Muscle of leg (tissue), 11 donors: ENCODE data around the gene CLDN14. TPM values are rescaled to one million over a fixed set of nuclear protein-coding genes. Genes with fewer than 3 reads are reported as not detected.
"Not testable (repeated sequence)": the region's sequence is repeated elsewhere in the genome, so short reads cannot be mapped to it uniquely, and the experiment has no call there.

Experiments used
- DNase-seq: peaks from one replicate; pipeline ENCODE4 v3.0.0; 2013
- H3K27ac ChIP-seq: one replicate; pipeline ENCODE4 v1.5.1; 2013; ENCODE audit warnings: mild to moderate bottlenecking, low read length, control low read depth
- H3K27me3 ChIP-seq: one replicate; pipeline ENCODE4 v1.6.1; 2013; ENCODE audit warnings: low read length; ENCODE audit not compliant: control insufficient read depth, insufficient read depth
- H3K36me3 ChIP-seq: one replicate; pipeline ENCODE4 v1.6.1; 2013; ENCODE audit warnings: low read length; ENCODE audit not compliant: control insufficient read depth, insufficient read depth
- H3K4me1 ChIP-seq: one replicate; pipeline ENCODE4 v1.6.1; 2013; ENCODE audit warnings: low read length; ENCODE audit not compliant: control insufficient read depth, insufficient read depth
- H3K4me3 ChIP-seq: one replicate; pipeline ENCODE4 v1.5.1; 2013; ENCODE audit warnings: low read length, control low read depth
- H3K9me3 ChIP-seq: replicated peaks from 2 replicates; pipeline ENCODE4 v1.6.1; 2013; ENCODE audit warnings: low read depth, low read length; ENCODE audit not compliant: control insufficient read depth
- WGBS: methylation state at CpG from one replicate; pipeline ENCODE4 v1.1.5; 2013; ENCODE audit warnings: missing lambda C conversion rate; ENCODE audit not compliant: insufficient coverage; 5-methylcytosine and 5-hydroxymethylcytosine counted together
- polyA plus RNA-seq, 8 donors: library from polyadenylated mRNA; unstranded; fragments of 120-200 nt; gene quantifications; one replicate each; pipeline versions ENCODE4 v1.2.1 to v1.2.3, GENCODE V29; 2013; ENCODE audit warnings: inconsistent platforms in 1 of 8, low replicate concordance in 1 of 8; ENCODE audit not compliant: insufficient read length in 8 of 8, insufficient read depth in 1 of 8
- total RNA-seq: library from RNA; stranded (reverse); fragments of 120-200 nt; gene quantifications from one replicate; pipeline ENCODE4 v1.2.4, GENCODE V29; 2013

CLDN14 gene
- total and polyA plus RNA-seq, 9 donors: 0.18 to 8.1 (median 4.1) TPM

DNA sequence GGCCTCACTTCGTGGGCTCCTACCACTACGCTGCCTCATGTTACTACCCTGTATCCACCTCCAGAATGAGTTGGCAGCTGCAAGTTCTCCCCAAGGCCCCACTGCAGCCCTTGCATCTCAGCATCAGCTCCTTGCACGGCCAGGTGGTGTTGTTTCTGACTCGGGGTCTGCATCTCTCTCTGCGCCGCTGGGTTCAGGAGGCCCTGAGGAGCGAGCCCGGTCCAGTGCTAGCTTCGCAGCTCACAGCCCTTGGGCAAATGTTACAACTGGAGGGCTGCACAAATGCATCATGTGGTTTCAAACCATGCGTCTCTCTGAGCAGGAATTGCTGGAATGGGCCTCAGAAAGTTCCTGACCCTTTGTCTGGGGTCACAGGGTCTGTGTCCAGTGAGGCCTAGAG is 3.2 kb upstream of the CLDN14 start:
- Histone ChIP-seq H3K4me3 (no peak overlapping the region), H3K27me3 (no peaks in the 10 kb centered on the region), H3K36me3 (no peaks in the 10 kb centered on the region), H3K4me1 (peaks cover 19% of the 10 kb centered on the region), H3K27ac (no peak overlapping the region), H3K9me3 (no peaks in the 10 kb centered on the region)
- DNase-seq: no peak
- 88% methylated on average over 10 of the region's 10 CpGs for WGBS

DNA sequence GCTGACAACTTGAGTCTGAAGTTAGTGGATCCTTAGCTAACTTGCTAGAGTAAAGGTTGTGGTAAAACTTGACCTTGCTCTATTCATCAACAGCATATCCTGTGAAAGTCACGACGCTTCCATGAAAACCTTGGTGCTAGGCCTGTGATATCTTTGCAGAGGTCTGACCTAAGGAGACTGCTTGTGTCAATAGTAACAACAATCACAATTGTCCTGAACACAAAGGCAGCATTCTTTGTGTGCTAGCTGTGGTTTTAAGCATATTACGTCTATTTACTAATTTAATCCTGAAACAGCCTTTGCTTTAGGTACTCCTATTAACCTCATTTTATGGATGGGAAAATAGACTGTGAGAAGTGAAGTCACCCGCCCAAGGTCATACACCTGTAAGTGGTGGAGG is 2.8 kb upstream of the CLDN14 start:
- H3K4me3 ChIP-seq: no peak overlapping the region
- no peak overlapping the region for H3K27ac ChIP-seq
- H3K36me3 ChIP-seq: no peaks in the 10 kb centered on the region
- WGBS: no CpG with 5 or more reads among the region's 4 CpGs
- no peak for DNase-seq
- no peaks in the 10 kb centered on the region for H3K27me3 ChIP-seq
- no peaks in the 10 kb centered on the region for H3K9me3 ChIP-seq
- H3K4me1 ChIP-seq: peaks cover 19% of the 10 kb centered on the region

DNA sequence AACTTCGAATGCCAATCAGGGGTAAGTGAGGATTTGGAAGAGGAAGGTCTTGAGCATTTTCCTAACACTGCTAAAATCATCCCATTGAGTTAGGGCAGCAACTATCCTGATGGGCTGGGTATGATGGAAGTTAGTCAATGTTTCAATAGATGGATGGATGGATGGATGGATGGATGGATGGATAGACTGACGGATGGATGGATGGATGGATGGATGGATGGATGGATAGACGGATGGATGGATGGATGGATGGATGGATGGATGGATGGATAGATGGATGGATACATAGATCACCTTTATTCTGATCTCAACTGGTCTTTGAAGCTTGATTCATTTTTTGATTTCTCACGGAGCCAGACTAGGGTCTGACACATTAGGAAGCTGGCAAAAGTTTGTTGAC is 2.3 kb upstream of the CLDN14 start:
- H3K27me3 ChIP-seq: no peaks in the 10 kb centered on the region
- H3K36me3 ChIP-seq: no peaks in the 10 kb centered on the region
- H3K9me3 ChIP-seq: no peaks in the 10 kb centered on the region
- no peak for DNase-seq
- H3K4me1 ChIP-seq: peaks cover 19% of the 10 kb centered on the region
- H3K27ac ChIP-seq: no peak overlapping the region
- H3K4me3 ChIP-seq: no peak overlapping the region
- WGBS: 83% methylated on average over 2 of the region's 4 CpGs

DNA sequence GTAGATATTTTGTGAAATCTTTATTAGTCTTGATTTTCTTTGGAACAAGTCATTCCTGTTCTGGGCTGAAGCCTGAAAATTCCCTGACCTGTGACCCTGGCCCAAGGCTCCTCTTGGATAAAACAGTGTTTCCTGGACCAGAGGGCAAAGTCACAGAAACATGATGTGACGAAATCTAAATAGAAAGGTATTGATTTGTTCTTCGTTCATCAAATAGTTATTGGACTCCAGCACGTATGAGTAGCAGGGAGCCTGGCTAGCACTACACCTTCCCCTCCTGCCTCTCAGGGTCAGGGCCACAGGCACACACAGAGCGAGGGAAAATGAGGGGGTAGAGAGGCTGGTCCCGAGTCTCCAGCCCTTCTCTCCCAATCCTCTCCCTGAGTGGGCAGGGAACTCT is 1.7 kb upstream of the CLDN14 start:
- H3K4me1 ChIP-seq: peaks cover 19% of the 10 kb centered on the region
- H3K4me3 ChIP-seq: no peak overlapping the region
- no peak for DNase-seq
- no peaks in the 10 kb centered on the region for H3K27me3 ChIP-seq
- no peak overlapping the region for H3K27ac ChIP-seq
- no peaks in the 10 kb centered on the region for H3K9me3 ChIP-seq
- WGBS: no CpG with 5 or more reads among the region's 5 CpGs
- no peaks in the 10 kb centered on the region for H3K36me3 ChIP-seq

DNA sequence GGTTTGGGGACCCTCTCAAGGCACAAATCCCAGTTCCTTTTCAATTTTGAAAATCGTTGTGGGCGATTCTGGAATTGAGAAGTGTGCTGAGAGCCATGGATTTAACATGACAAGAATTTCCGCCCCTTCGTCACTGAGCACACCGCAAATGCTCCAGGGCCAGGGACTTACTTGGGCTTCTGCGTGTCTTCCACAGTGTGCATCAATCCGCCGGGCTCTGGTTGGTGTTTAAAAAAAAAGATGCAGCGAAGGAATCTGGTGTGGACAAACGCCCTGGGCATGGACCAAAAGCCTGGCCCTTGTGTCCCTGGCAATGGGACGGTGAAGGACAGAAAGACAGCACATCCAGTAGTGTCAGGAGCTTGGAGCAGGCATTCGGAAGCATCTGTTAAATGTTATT is 696 bp upstream of the CLDN14 start:
- DNase-seq: no peak
- H3K9me3 ChIP-seq: no peaks in the 10 kb centered on the region
- 93% methylated on average over 9 of the region's 12 CpGs for WGBS
- no peaks in the 10 kb centered on the region for H3K27me3 ChIP-seq
- no peak overlapping the region for H3K4me3 ChIP-seq
- H3K36me3 ChIP-seq: no peaks in the 10 kb centered on the region
- peaks cover 19% of the 10 kb centered on the region for H3K4me1 ChIP-seq
- H3K27ac ChIP-seq: no peak overlapping the region

DNA sequence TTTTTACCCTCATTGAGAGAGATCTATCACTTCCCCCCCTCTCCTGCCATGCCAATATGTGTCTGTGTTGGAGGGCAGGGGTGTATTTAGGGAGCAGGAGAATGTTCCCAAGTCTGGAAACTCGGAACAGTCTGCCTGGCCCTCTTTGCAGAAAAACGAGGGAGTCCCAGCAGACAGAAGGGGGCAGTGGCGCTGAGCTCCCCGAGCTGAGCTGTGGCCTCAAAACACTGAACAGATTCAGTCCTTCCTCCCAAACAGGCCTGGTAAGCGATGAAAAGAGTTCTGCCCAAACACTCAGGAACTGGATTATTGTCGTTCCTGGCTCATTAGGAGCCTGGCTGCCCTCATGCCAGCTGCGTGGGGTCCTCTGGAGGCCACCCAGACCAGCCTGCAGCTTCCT is 981 bp downstream of the CLDN14 start:
- no peak for DNase-seq
- Histone ChIP-seq H3K9me3 (no peaks in the 10 kb centered on the region), H3K4me3 (no peak overlapping the region), H3K36me3 (no peaks in the 10 kb centered on the region), H3K4me1 (peaks cover 19% of the 10 kb centered on the region), H3K27me3 (no peaks in the 10 kb centered on the region), H3K27ac (no peak overlapping the region)
- 33% methylated on average over 7 of the region's 7 CpGs for WGBS

DNA sequence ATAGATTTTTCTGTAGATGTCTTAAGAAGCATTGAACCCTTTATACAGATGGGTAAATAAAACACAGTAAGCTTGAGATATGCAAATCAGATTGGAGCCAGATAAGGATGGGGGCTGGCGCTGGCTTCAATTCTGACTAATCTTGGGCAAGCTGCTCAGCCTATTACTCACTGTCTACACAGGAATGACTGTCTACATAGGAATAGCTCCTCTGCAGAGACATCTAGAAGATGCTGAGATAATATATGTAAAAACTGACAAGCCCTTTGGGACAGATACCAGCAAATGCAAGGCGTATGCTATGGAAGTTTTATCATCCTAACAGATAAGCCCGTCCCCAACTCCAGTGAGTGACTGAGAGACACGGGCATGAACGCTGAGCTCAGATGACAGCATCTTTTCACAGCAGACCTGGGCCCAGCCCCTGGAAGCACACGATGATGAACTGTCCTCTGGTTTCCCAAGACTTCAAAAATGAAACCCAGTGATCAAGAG is 1.7 kb downstream of the CLDN14 start:
- H3K27me3 ChIP-seq: peaks cover 2% of the 10 kb centered on the region
- 61% methylated on average over 4 of the region's 6 CpGs for WGBS
- no peaks in the 10 kb centered on the region for H3K36me3 ChIP-seq
- no peaks in the 10 kb centered on the region for H3K9me3 ChIP-seq
- DNase-seq: no peak
- no peak overlapping the region for H3K27ac ChIP-seq
- peaks cover 19% of the 10 kb centered on the region for H3K4me1 ChIP-seq
- no peak overlapping the region for H3K4me3 ChIP-seq

DNA sequence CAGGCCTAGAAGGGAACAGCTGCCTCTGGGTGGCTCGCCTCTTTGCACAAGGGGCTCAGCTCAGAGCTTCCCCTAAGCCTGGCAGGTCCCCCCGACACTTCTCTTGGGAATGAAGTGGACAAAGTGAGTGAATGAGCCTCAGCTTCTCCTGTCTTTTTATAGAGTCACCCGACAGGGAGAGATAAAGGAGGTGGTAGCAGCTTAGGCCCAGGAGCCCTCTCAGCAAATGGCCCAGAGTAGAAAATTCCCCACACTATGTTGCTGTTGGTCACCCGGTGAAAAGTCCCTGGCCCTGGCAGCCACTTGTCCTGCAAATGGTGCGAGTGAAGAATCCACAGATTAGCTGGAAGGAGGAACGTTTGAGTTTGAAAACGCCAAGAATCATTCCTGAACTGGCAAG is 2.4 kb downstream of the CLDN14 start:
- Histone ChIP-seq H3K27me3 (peaks cover 4% of the 10 kb centered on the region), H3K9me3 (peaks cover 2% of the 10 kb centered on the region), H3K27ac (no peak overlapping the region), H3K36me3 (no peaks in the 10 kb centered on the region), H3K4me3 (no peak overlapping the region), H3K4me1 (peaks cover 19% of the 10 kb centered on the region)
- WGBS: 82% methylated on average over 2 of the region's 7 CpGs
- no peak for DNase-seq

DNA sequence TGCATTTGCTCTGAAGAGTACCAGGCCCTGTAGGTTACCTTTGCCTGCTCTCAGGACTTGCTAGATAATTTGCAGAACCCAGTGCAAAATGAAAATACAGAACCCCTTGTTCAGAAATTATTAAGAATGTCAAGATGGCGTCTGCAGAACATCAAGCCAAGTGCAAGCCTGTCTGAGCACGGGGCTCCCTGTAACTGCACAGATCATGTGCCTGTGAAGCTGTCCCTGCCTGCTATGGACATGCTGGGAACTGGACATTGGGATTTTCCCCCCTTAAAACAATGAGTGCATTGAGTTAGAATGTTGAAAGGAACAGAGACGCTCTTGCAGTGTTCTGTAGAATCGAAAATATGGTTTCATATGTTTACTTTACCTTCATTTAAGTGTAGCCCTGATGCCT is 2.9 kb downstream of the CLDN14 start:
- Histone ChIP-seq H3K36me3 (no peaks in the 10 kb centered on the region), H3K4me1 (peaks cover 19% of the 10 kb centered on the region), H3K4me3 (no peak overlapping the region), H3K27me3 (peaks cover 4% of the 10 kb centered on the region), H3K27ac (no peak overlapping the region), H3K9me3 (peaks cover 2% of the 10 kb centered on the region)
- no peak for DNase-seq
- no CpG with 5 or more reads among the region's 4 CpGs for WGBS

DNA sequence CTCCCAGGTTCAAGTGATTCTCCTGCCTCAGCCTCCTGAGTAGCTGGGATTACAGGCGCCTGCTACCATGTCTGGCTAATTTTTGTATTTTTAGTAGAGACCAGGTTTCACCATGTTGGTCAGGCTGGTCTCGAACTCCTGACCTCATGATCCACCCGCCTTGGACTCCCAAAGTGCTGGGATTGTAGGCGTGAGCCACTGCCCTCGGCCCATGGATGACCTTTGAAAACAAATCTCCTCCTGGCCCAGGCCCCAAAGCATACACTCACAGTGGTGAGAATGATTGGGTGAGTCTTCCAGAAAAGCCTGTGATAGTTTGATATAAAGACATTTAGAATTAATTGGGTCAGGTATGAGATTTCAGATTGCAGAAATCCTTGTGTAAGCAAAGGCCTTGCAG is 3.4 kb downstream of the CLDN14 start:
- not testable (repeated sequence) for H3K9me3 ChIP-seq, H3K36me3 ChIP-seq, H3K27ac ChIP-seq, H3K4me3 ChIP-seq, DNase-seq, H3K27me3 ChIP-seq
- H3K4me1 ChIP-seq: peaks cover 19% of the 10 kb centered on the region
- no CpG with 5 or more reads among the region's 5 CpGs for WGBS

DNA sequence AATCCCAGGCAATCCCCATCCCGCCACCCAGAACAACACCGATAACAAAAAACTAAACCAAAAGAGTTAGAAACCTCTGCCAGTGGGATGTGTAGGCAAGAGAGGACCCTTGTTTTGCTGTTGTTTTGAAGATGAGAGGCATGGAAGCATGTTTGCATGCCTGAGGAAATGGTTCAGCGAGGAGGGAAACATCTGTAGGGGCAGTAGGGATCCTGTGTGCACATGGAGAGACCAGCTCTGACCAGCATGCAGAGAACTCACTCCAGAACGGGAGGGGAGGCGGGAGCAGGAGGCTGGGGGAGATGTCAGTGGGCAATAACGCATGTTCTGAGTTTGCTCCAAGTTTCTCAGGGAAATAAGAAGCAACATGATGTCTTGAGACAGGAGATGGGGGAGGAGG is 5.3 kb downstream of the CLDN14 start:
- Histone ChIP-seq H3K27me3 (peaks cover 4% of the 10 kb centered on the region), H3K4me1 (peaks cover 11% of the 10 kb centered on the region), H3K36me3 (no peaks in the 10 kb centered on the region), H3K4me3 (no peak overlapping the region), H3K27ac (no peak overlapping the region), H3K9me3 (peaks cover 2% of the 10 kb centered on the region)
- WGBS: 75% methylated on average over 4 of the region's 6 CpGs
- DNase-seq: no peak
